Activated CD4-positive, alpha-beta T cell treated with anti-CD3 and anti-CD28 coated beads, Interleukin-10, Interleukin-2, amounts not matched to agents 100 ng/mL and 50 ng/mL, durations not matched to agents 16 hours and 8 hours (primary cell): Measurements from ENCODE around the gene RPS6KB1.
"Not testable (repeated sequence)": the region's sequence is repeated elsewhere in the genome, so short reads cannot be mapped to it uniquely, and the experiment has no call there.

ENCODE experiments used
- DNase-seq: peaks from one replicate; pipeline ENCODE4 v3.0.0-alpha.2; 2020

RPS6KB1 gene

GRCh38 chr17:59872351-59872750, 20.6 kb upstream of the RPS6KB1 start:
- DNase-seq = no peak

- not testable (repeated sequence) for DNase-seq
Measured at GRCh38 chr17:59873414-59873813, 19.5 kb upstream of the RPS6KB1 start.

GRCh38 chr17:59874376-59874775, 18.5 kb upstream of the RPS6KB1 start:
- DNase-seq = no peak

- no peak for DNase-seq
Measured at GRCh38 chr17:59876107-59876506, 16.8 kb upstream of the RPS6KB1 start.

- no peak for DNase-seq
Measured at GRCh38 chr17:59877965-59878364, 15.0 kb upstream of the RPS6KB1 start.

- no peak for DNase-seq
Measured at GRCh38 chr17:59878624-59879023, 14.3 kb upstream of the RPS6KB1 start.

- no peak for DNase-seq
Measured at GRCh38 chr17:59884861-59885260, 8.1 kb upstream of the RPS6KB1 start.

GRCh38 chr17:59888145-59888750, 4.7 kb upstream of the RPS6KB1 start:
- no peak for DNase-seq

GRCh38 chr17:59890720-59891119, 2.2 kb upstream of the RPS6KB1 start:
- peak; percentile 16 for DNase-seq

GRCh38 chr17:59892251-59892923, 534 bp upstream of the RPS6KB1 start:
- no peak for DNase-seq

GRCh38 chr17:59893676-59894100, 767 bp downstream of the RPS6KB1 start:
- DNase-seq = no peak

- no peak for DNase-seq
Measured at GRCh38 chr17:59897090-59897489, 4.2 kb downstream of the RPS6KB1 start.

- DNase-seq = no peak
Measured at GRCh38 chr17:59899099-59899498, 6.2 kb downstream of the RPS6KB1 start.

- DNase-seq = no peak
Measured at GRCh38 chr17:59901604-59902003, 8.7 kb downstream of the RPS6KB1 start.

- no peak for DNase-seq
Measured at GRCh38 chr17:59903455-59903854, 10.5 kb downstream of the RPS6KB1 start.

- no peak for DNase-seq
Measured at GRCh38 chr17:59907467-59907866, 14.5 kb downstream of the RPS6KB1 start.

GRCh38 chr17:59914274-59914854, 21.4 kb downstream of the RPS6KB1 start:
- DNase-seq = peak; percentile 47

GRCh38 chr17:59916446-59916845, 23.5 kb downstream of the RPS6KB1 start:
- no peak for DNase-seq

- DNase-seq = not testable (repeated sequence)
Measured at GRCh38 chr17:59920637-59921036, 27.7 kb downstream of the RPS6KB1 start.

GRCh38 chr17:59930121-59930520, 37.2 kb downstream of the RPS6KB1 start:
- DNase-seq = not testable (repeated sequence)

- not testable (repeated sequence) for DNase-seq
Measured at GRCh38 chr17:59930768-59931167, 37.8 kb downstream of the RPS6KB1 start.

- DNase-seq = not testable (repeated sequence)
Measured at GRCh38 chr17:59933317-59933716, 40.4 kb downstream of the RPS6KB1 start.

- DNase-seq = peak; percentile 75
Measured at GRCh38 chr17:59940697-59941096, 47.8 kb downstream of the RPS6KB1 start.

- peak; percentile 46 for DNase-seq
Measured at GRCh38 chr17:59941131-59941530, 48.2 kb downstream of the RPS6KB1 start.
